GM23338 (cell line): ENCODE results near the gene FSIP1. TPM values are rescaled to one million over a fixed set of nuclear protein-coding genes. Genes with fewer than 3 reads are reported as not detected.

Source experiments
- ATAC-seq: fragments of 200-7000 bp; cut with Tn5 transposase; 3 replicates; pipeline ENCODE4 v1.9.1; 2020
- DNase-seq: peaks from one replicate; pipeline ENCODE4 v3.0.0-alpha.2; 2015; ENCODE audit warnings: low spot score
- H2AFZ ChIP-seq: fragments of 200-600 bp; sonication (generic); 2 replicates; pipeline ENCODE4 v1.8.0; 2016; ENCODE audit warnings: antibody characterized with exemption, mild to moderate bottlenecking, moderate library complexity
- H3F3A ChIP-seq: fragments of 200-600 bp; sonication (generic); replicated peaks from 2 replicates; pipeline ENCODE4 v1.8.0; 2017; ENCODE audit warnings: antibody characterized with exemption, mixed run types, low read depth
- H3K27ac ChIP-seq: fragments of 200-600 bp; sonication (generic); 2 replicates; pipeline ENCODE4 v1.6.1; 2016; ENCODE audit warnings: low read depth
- H3K27me3 ChIP-seq: fragments of 200-600 bp; sonication (generic); 2 replicates; pipeline ENCODE4 v1.8.0; 2016; ENCODE audit warnings: mild to moderate bottlenecking, mixed run types, moderate library complexity; ENCODE audit not compliant: insufficient read depth
- H3K36me3 ChIP-seq: fragments of 200-600 bp; sonication (generic); 2 replicates; pipeline ENCODE4 v1.8.0; 2016; ENCODE audit warnings: mild to moderate bottlenecking; ENCODE audit not compliant: insufficient read depth
- H3K4me1 ChIP-seq: fragments of 200-600 bp; sonication (generic); 2 replicates; pipeline ENCODE4 v1.8.0; 2016; ENCODE audit warnings: mild to moderate bottlenecking, moderate library complexity; ENCODE audit not compliant: insufficient read depth
- H3K4me2 ChIP-seq: fragments of 200-600 bp; sonication (generic); 2 replicates; pipeline ENCODE4 v1.7.1; 2017; ENCODE audit warnings: mixed run types
- H3K4me3 ChIP-seq: fragments of 200-600 bp; sonication (generic); 2 replicates; pipeline ENCODE4 v1.6.1; 2016; ENCODE audit warnings: mixed run types
- H3K79me2 ChIP-seq: fragments of 200-600 bp; sonication (generic); replicated peaks from 2 replicates; pipeline ENCODE4 v1.8.0; 2017; ENCODE audit warnings: mild to moderate bottlenecking; ENCODE audit not compliant: insufficient read depth
- H3K9me2 ChIP-seq: fragments of 200-600 bp; sonication (generic); 2 replicates; pipeline ENCODE4 v1.8.0; 2017; ENCODE audit not compliant: insufficient read depth
- H4K20me1 ChIP-seq: fragments of 200-600 bp; sonication (generic); replicated peaks from 2 replicates; pipeline ENCODE4 v1.8.0; 2017; ENCODE audit warnings: mild to moderate bottlenecking; ENCODE audit not compliant: insufficient read depth
- H3K27ac Mint-ChIP-seq: 2 replicates; pipeline ENCODE4 v1.8.0; 2020; ENCODE audit warnings: inconsistent platforms, mild to moderate bottlenecking, moderate library complexity, mixed read lengths
- H3K27me3 Mint-ChIP-seq: 3 replicates; pipeline ENCODE4 v1.8.0; 2022; ENCODE audit warnings: low read depth, mild to moderate bottlenecking, moderate library complexity, mixed read lengths, inconsistent platforms; ENCODE audit not compliant: insufficient read depth, poor library complexity
- H3K36me3 Mint-ChIP-seq: 3 replicates; pipeline ENCODE4 v1.8.0; 2021; ENCODE audit warnings: low read depth, mild to moderate bottlenecking, inconsistent platforms, moderate library complexity, mixed read lengths
- H3K4me1 Mint-ChIP-seq: 3 replicates; pipeline ENCODE4 v1.8.0; 2020; ENCODE audit warnings: mild to moderate bottlenecking, inconsistent platforms, mixed read lengths
- H3K4me3 Mint-ChIP-seq: 3 replicates; pipeline ENCODE4 v1.8.0; 2021; ENCODE audit warnings: moderate library complexity, mild to moderate bottlenecking, inconsistent platforms, mixed read lengths
- H3K9me3 Mint-ChIP-seq: 3 replicates; pipeline ENCODE4 v1.8.0; 2020; ENCODE audit warnings: moderate library complexity, mild to moderate bottlenecking, inconsistent platforms, mixed read lengths
- CREB1 ChIP-seq: fragments of 250-450 bp; sonication (Bioruptor Pico); IDR thresholded peaks from 2 replicates; pipeline ENCODE4 v1.5.0; 2020; ENCODE audit warnings: low read depth, mild to moderate bottlenecking, moderate library complexity
- EZH2 ChIP-seq: fragments of 200-600 bp; sonication (generic); IDR thresholded peaks from one replicate; pipeline ENCODE4 v1.8.0; 2017; ENCODE audit warnings: antibody characterized with exemption, mild to moderate bottlenecking, low read depth; ENCODE audit not compliant: unreplicated experiment
- EZH2phosphoT487 ChIP-seq: fragments of 200-600 bp; sonication (generic); IDR thresholded peaks from one replicate; pipeline ENCODE4 v1.8.1; 2018; ENCODE audit warnings: antibody characterized with exemption; ENCODE audit not compliant: unreplicated experiment
- JUNB ChIP-seq: IDR thresholded peaks from one replicate; pipeline ENCODE4 v1.6.1; 2016; ENCODE audit warnings: antibody characterized with exemption; ENCODE audit not compliant: unreplicated experiment
- NANOG ChIP-seq: IDR thresholded peaks from 2 replicates; pipeline ENCODE4 v1.6.1; 2016; ENCODE audit warnings: antibody characterized with exemption, borderline replicate concordance
- POLR2AphosphoS5 ChIP-seq: IDR thresholded peaks from 2 replicates; pipeline ENCODE4 v1.6.1; 2016; ENCODE audit warnings: antibody characterized with exemption, low read depth
- STAT1 ChIP-seq: IDR thresholded peaks from one replicate; pipeline ENCODE4 v1.6.1; 2016; ENCODE audit warnings: antibody characterized with exemption; ENCODE audit not compliant: unreplicated experiment
- ZNF114 ChIP-seq: fragments of 250-450 bp; sonication (Bioruptor Pico); IDR thresholded peaks from 2 replicates; pipeline ENCODE4 v1.5.0; 2020; ENCODE audit warnings: mild to moderate bottlenecking, moderate library complexity
- ZNF331 ChIP-seq: fragments of 250-450 bp; sonication (Bioruptor Pico); IDR thresholded peaks from 2 replicates; pipeline ENCODE4 v1.5.0; 2020; ENCODE audit warnings: low read depth, mild to moderate bottlenecking, moderate library complexity
- polyA plus RNA-seq: library from polyadenylated mRNA; unstranded; fragments of >200 nt; fragmentation: Nextera tagmentation; extraction: Ambion mirVana; gene quantifications from 2 replicates; pipeline ENCODE4 v1.2.1, GENCODE V29; 2016
- total RNA-seq: library from RNA; depleted of rRNA; stranded (reverse); fragments of >200 nt; shearing (Covaris generic); gene quantifications from 2 replicates; pipeline ENCODE4 v1.2.3, GENCODE V29; 2014
- TF ChIP-seq, protein P1 (sequence below): IDR thresholded peaks from 2 replicates; pipeline ENCODE4 v1.6.1; 2016; ENCODE audit warnings: antibody characterized with exemption
- TF ChIP-seq, protein P2 (sequence below): fragments of 250-450 bp; sonication (Bioruptor Pico); IDR thresholded peaks from 2 replicates; pipeline ENCODE4 v1.5.0; 2020; ENCODE audit warnings: mild to moderate bottlenecking, moderate library complexity
- TF ChIP-seq, protein P3 (sequence below), 2 experiments: fragments of 200-600 bp in 1 of 2; sonication (generic) in 1 of 2; conservative IDR thresholded peaks; 2 replicates each; pipeline versions ENCODE4 v1.5.1 to v1.6.1; 2016 to 2017; ENCODE audit warnings: antibody characterized with exemption in 2 of 2, low read depth in 2 of 2, mild to moderate bottlenecking in 2 of 2, moderate library complexity in 1 of 2
- TF ChIP-seq, protein P4 (sequence below): IDR thresholded peaks from one replicate; pipeline ENCODE4 v1.6.1; 2018; ENCODE audit warnings: antibody characterized with exemption; ENCODE audit not compliant: unreplicated experiment

The FSIP1 gene
- total and polyA plus RNA-seq, 2 experiments from 2014 or later, result 0.92 to 2.1 TPM

DNA sequence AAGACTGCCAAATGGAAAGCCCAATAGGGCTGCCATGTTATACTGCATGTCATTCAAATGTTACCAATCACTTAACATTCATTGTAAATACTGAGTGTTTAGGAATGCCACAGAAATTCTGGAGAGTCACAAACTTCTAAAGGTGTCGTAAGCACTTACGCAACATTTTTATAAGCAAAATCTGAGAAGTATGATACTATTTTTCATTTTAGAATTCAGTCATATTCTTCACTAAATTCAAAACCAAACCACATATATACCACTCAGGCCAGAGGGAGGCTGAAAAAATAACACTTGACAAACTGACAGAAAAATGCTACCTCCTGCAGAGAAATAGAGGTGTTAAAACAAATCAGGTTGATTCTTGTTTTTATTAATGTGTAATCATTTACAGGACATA is 112.0 kb downstream of the FSIP1 start:
- Mint-ChIP-seq H3K36me3 (no peaks in the 10 kb centered on the region), H3K4me3 (no peak overlapping the region), H3K27ac (no peak overlapping the region), H3K27me3 (peaks cover 3% of the 10 kb centered on the region), H3K4me1 (peaks cover 22% of the 10 kb centered on the region), H3K9me3 (no peaks in the 10 kb centered on the region)
- ATAC-seq (no peak), DNase-seq (no peak)
- no peaks in the 10 kb centered on the region for H4K20me1 ChIP-seq
- H3K27me3 ChIP-seq, result no peaks in the 10 kb centered on the region
- H2AFZ ChIP-seq, result no peak overlapping the region
- no peaks in the 10 kb centered on the region for H3F3A ChIP-seq
- peaks cover 7% of the 10 kb centered on the region for H3K4me1 ChIP-seq
- H3K27ac ChIP-seq, result no peak overlapping the region
- no peak overlapping the region for H3K4me2 ChIP-seq
- no peak for TF ChIP-seq EZH2
- no peak for TF ChIP-seq POLR2AphosphoS5
- TF ChIP-seq ZNF331, result no peak
- TF ChIP-seq, protein P1, sequence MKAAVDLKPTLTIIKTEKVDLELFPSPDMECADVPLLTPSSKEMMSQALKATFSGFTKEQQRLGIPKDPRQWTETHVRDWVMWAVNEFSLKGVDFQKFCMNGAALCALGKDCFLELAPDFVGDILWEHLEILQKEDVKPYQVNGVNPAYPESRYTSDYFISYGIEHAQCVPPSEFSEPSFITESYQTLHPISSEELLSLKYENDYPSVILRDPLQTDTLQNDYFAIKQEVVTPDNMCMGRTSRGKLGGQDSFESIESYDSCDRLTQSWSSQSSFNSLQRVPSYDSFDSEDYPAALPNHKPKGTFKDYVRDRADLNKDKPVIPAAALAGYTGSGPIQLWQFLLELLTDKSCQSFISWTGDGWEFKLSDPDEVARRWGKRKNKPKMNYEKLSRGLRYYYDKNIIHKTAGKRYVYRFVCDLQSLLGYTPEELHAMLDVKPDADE, result no peak
- no peak for TF ChIP-seq EZH2phosphoT487
- TF ChIP-seq ZNF114 (CRISPR knock-in tag), result no peak
- TF ChIP-seq, protein P2, sequence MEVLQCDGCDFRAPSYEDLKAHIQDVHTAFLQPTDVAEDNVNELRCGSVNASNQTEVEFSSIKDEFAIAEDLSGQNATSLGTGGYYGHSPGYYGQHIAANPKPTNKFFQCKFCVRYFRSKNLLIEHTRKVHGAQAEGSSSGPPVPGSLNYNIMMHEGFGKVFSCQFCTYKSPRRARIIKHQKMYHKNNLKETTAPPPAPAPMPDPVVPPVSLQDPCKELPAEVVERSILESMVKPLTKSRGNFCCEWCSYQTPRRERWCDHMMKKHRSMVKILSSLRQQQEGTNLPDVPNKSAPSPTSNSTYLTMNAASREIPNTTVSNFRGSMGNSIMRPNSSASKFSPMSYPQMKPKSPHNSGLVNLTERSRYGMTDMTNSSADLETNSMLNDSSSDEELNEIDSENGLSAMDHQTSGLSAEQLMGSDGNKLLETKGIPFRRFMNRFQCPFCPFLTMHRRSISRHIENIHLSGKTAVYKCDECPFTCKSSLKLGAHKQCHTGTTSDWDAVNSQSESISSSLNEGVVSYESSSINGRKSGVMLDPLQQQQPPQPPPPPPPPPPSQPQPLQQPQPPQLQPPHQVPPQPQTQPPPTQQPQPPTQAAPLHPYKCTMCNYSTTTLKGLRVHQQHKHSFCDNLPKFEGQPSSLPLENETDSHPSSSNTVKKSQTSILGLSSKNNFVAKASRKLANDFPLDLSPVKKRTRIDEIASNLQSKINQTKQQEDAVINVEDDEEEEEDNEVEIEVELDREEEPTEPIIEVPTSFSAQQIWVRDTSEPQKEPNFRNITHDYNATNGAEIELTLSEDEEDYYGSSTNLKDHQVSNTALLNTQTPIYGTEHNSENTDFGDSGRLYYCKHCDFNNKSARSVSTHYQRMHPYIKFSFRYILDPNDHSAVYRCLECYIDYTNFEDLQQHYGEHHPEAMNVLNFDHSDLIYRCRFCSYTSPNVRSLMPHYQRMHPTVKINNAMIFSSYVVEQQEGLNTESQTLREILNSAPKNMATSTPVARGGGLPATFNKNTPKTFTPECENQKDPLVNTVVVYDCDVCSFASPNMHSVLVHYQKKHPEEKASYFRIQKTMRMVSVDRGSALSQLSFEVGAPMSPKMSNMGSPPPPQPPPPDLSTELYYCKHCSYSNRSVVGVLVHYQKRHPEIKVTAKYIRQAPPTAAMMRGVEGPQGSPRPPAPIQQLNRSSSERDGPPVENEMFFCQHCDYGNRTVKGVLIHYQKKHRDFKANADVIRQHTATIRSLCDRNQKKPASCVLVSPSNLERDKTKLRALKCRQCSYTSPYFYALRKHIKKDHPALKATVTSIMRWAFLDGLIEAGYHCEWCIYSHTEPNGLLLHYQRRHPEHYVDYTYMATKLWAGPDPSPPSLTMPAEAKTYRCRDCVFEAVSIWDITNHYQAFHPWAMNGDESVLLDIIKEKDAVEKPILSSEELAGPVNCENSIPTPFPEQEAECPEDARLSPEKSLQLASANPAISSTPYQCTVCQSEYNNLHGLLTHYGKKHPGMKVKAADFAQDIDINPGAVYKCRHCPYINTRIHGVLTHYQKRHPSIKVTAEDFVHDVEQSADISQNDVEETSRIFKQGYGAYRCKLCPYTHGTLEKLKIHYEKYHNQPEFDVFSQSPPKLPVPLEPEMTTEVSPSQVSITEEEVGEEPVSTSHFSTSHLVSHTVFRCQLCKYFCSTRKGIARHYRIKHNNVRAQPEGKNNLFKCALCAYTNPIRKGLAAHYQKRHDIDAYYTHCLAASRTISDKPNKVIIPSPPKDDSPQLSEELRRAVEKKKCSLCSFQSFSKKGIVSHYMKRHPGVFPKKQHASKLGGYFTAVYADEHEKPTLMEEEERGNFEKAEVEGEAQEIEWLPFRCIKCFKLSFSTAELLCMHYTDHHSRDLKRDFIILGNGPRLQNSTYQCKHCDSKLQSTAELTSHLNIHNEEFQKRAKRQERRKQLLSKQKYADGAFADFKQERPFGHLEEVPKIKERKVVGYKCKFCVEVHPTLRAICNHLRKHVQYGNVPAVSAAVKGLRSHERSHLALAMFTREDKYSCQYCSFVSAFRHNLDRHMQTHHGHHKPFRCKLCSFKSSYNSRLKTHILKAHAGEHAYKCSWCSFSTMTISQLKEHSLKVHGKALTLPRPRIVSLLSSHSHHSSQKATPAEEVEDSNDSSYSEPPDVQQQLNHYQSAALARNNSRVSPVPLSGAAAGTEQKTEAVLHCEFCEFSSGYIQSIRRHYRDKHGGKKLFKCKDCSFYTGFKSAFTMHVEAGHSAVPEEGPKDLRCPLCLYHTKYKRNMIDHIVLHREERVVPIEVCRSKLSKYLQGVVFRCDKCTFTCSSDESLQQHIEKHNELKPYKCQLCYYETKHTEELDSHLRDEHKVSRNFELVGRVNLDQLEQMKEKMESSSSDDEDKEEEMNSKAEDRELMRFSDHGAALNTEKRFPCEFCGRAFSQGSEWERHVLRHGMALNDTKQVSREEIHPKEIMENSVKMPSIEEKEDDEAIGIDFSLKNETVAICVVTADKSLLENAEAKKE (CRISPR knock-in tag), result no peak
- TF ChIP-seq NANOG, result no peak
- TF ChIP-seq, protein P3, sequence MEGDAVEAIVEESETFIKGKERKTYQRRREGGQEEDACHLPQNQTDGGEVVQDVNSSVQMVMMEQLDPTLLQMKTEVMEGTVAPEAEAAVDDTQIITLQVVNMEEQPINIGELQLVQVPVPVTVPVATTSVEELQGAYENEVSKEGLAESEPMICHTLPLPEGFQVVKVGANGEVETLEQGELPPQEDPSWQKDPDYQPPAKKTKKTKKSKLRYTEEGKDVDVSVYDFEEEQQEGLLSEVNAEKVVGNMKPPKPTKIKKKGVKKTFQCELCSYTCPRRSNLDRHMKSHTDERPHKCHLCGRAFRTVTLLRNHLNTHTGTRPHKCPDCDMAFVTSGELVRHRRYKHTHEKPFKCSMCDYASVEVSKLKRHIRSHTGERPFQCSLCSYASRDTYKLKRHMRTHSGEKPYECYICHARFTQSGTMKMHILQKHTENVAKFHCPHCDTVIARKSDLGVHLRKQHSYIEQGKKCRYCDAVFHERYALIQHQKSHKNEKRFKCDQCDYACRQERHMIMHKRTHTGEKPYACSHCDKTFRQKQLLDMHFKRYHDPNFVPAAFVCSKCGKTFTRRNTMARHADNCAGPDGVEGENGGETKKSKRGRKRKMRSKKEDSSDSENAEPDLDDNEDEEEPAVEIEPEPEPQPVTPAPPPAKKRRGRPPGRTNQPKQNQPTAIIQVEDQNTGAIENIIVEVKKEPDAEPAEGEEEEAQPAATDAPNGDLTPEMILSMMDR (conservative IDR thresholded peaks at IDR 0.05; ENCODE audit: low read depth in 2 of 2), result no peak
- TF ChIP-seq STAT1, result no peak
- no peak for TF ChIP-seq JUNB
- TF ChIP-seq, protein P4, sequence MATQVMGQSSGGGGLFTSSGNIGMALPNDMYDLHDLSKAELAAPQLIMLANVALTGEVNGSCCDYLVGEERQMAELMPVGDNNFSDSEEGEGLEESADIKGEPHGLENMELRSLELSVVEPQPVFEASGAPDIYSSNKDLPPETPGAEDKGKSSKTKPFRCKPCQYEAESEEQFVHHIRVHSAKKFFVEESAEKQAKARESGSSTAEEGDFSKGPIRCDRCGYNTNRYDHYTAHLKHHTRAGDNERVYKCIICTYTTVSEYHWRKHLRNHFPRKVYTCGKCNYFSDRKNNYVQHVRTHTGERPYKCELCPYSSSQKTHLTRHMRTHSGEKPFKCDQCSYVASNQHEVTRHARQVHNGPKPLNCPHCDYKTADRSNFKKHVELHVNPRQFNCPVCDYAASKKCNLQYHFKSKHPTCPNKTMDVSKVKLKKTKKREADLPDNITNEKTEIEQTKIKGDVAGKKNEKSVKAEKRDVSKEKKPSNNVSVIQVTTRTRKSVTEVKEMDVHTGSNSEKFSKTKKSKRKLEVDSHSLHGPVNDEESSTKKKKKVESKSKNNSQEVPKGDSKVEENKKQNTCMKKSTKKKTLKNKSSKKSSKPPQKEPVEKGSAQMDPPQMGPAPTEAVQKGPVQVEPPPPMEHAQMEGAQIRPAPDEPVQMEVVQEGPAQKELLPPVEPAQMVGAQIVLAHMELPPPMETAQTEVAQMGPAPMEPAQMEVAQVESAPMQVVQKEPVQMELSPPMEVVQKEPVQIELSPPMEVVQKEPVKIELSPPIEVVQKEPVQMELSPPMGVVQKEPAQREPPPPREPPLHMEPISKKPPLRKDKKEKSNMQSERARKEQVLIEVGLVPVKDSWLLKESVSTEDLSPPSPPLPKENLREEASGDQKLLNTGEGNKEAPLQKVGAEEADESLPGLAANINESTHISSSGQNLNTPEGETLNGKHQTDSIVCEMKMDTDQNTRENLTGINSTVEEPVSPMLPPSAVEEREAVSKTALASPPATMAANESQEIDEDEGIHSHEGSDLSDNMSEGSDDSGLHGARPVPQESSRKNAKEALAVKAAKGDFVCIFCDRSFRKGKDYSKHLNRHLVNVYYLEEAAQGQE, result no peak
- TF ChIP-seq CREB1 (CRISPR knock-in tag), result no peak
- H3K4me3 ChIP-seq, result no peak overlapping the region
- no peaks in the 10 kb centered on the region for H3K9me2 ChIP-seq
- H3K79me2 ChIP-seq, result no peaks in the 10 kb centered on the region
- no peaks in the 10 kb centered on the region for H3K36me3 ChIP-seq
